ENCODE results near the gene ROCK2. TPM values are rescaled to one million over a fixed set of nuclear protein-coding genes. Genes with fewer than 3 reads are reported as not detected.
A peak's percentile ranks its signal among the peaks of the same experiment; 100 is the strongest.

ROCK2 gene
- total and polyA plus RNA-seq, 9 of the 15 experiments (the other 6 are each of a cell fraction or from before 2014, with no cell fraction given): 4.9 to 30.6 (median 14.3) TPM

GRCh38 chr2:11344956-11345677, 681 bp upstream of the ROCK2 start (continued):
- TF ChIP-seq ZMIZ1 (IDR thresholded peaks at IDR 0.05; ENCODE audit: low read depth in 2 of 2, low read length in 2 of 2) (no peak), PHB (CRISPR knock-in tag; IDR thresholded peaks at IDR 0.05) (no peak), PURB (CRISPR knock-in tag; IDR thresholded peaks at IDR 0.05; ENCODE audit: low read depth) (no peak), NR2C2 (CRISPR knock-in tag; IDR thresholded peaks at IDR 0.05) (no peak), NR2C2 (tag; IDR thresholded peaks at IDR 0.05) (peak; percentile 61; the same call in 1 of the 2 replicates), ZKSCAN8 (CRISPR knock-in tag; IDR thresholded peaks at IDR 0.05) (peak; percentile 29; the same call in 1 of the 2 replicates), CTBP1 (IDR thresholded peaks at IDR 0.05; ENCODE audit: borderline replicate concordance) (peak; percentile 23), PHF8 (IDR thresholded peaks at IDR 0.05; ENCODE audit: borderline replicate concordance, low read length) (peak; percentile 32; the same call in 1 of the 2 replicates), MCM2 (IDR thresholded peaks at IDR 0.05; ENCODE audit: low read depth) (no peak), RHOXF2B (CRISPR knock-in tag; conservative IDR thresholded peaks at IDR 0.05) (no peak), SPI1 (IDR thresholded peaks at IDR 0.05; ENCODE audit: borderline replicate concordance, low read depth, low read length) (no peak), CHD1 (IDR thresholded peaks at IDR 0.05; ENCODE audit: low read length) (no peak), MED1 (CRISPR knock-in tag; IDR thresholded peaks at IDR 0.05; ENCODE audit: borderline replicate concordance) (0 out of 2 replicates have a peak, but pooled peaks have one; percentile 89), SIX5 (IDR thresholded peaks at IDR 0.05; ENCODE audit: borderline replicate concordance in 1 of 2, insufficient read depth in 1 of 2, low read depth in 1 of 2, low read length in 2 of 2) (no peak), ZNF311 (CRISPR knock-in tag; IDR thresholded peaks at IDR 0.05) (no peak), JUNB (CRISPR knock-in tag; conservative IDR thresholded peaks at IDR 0.05) (no peak), CLOCK (CRISPR knock-in tag; IDR thresholded peaks at IDR 0.05; ENCODE audit: borderline replicate concordance) (no peak), ELF1 (tag; IDR thresholded peaks at IDR 0.05) (peak; percentile 13; the same call in 1 of the 2 replicates), MAFG (tag; conservative IDR thresholded peaks at IDR 0.05) (no peak)
- TF ChIP-seq, protein P1, sequence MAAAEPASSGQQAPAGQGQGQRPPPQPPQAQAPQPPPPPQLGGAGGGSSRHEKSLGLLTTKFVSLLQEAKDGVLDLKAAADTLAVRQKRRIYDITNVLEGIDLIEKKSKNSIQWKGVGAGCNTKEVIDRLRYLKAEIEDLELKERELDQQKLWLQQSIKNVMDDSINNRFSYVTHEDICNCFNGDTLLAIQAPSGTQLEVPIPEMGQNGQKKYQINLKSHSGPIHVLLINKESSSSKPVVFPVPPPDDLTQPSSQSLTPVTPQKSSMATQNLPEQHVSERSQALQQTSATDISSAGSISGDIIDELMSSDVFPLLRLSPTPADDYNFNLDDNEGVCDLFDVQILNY (CRISPR knock-in tag; IDR thresholded peaks at IDR 0.05): 0 out of 2 replicates have a peak, but pooled peaks have one; percentile 58
